ENCODE data around the gene CFAP73.

DNA sequence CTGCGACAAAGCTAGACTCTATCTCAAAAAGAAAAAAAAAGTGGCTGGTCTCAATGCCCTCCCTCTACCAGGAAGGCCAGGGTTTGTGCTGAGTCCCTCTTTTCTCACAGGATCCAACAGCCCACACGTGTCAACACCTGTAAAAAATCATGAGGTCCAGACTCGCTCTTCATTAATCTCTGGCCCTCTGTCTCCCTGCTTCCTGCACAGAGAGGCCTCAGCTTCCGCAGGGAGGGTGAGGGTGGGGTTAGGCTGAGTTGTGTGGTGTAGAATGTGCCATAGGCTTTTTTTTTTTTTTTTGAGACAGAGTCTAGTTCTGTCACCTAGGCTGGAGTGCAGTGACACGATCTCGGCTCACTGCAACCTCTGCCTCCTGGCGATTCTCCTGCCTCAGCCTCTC is 6.1 kb downstream of the CFAP73 start:
- TF ChIP-seq, protein P1, sequence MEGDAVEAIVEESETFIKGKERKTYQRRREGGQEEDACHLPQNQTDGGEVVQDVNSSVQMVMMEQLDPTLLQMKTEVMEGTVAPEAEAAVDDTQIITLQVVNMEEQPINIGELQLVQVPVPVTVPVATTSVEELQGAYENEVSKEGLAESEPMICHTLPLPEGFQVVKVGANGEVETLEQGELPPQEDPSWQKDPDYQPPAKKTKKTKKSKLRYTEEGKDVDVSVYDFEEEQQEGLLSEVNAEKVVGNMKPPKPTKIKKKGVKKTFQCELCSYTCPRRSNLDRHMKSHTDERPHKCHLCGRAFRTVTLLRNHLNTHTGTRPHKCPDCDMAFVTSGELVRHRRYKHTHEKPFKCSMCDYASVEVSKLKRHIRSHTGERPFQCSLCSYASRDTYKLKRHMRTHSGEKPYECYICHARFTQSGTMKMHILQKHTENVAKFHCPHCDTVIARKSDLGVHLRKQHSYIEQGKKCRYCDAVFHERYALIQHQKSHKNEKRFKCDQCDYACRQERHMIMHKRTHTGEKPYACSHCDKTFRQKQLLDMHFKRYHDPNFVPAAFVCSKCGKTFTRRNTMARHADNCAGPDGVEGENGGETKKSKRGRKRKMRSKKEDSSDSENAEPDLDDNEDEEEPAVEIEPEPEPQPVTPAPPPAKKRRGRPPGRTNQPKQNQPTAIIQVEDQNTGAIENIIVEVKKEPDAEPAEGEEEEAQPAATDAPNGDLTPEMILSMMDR (IDR thresholded peaks at IDR 0.05), result no peak
- TF ChIP-seq POLR2AphosphoS5 (IDR thresholded peaks at IDR 0.05), result no peak
